ENCODE data around the gene ATF7IP2. TPM values are rescaled to one million over a fixed set of nuclear protein-coding genes. Genes with fewer than 3 reads are reported as not detected.

Gene ATF7IP2
- total RNA-seq, 2 experiments from 2014 or later = 28.4 to 34.5 TPM

- no peak for DNase-seq (ENCODE audit: low spot score)
- no peak for TF ChIP-seq CTCF (conservative IDR thresholded peaks at IDR 0.05; ENCODE audit: low read length)
- no peak for TF ChIP-seq EZH2phosphoT487 (IDR thresholded peaks at IDR 0.05; ENCODE audit: borderline replicate concordance, low read depth, low read length)
- peaks cover 36% of the 10 kb centered on the region for H3K36me3 ChIP-seq (ENCODE audit: insufficient read depth, low read length)
- intact Hi-C loops (cut with micrococcal nuclease; ENCODE audit: unreplicated experiment) = loop anchor here (5.0 to 10.0 kb wide), 4 partner anchors 60 to 558 kb away; partner anchors contain the start of genes CLEC16A and DEXI
- ChIA-PET POLR2A (interaction anchor here (0.5 to 1.7 kb wide), 3 partner anchors 18 to 205 kb away, joined by 3 to 4 read pairs (median 4); no protein-coding TSS in a partner anchor), CTCF (ENCODE audit: unreplicated experiment) (no interaction called here)
- peaks cover 24% of the 10 kb centered on the region for H3K4me1 ChIP-seq (ENCODE audit: insufficient read depth, low read length, poor library complexity, severe bottlenecking)
- H3K4me3 ChIP-seq (ENCODE audit: low read depth, low read length, poor library complexity, severe bottlenecking) = peak overlapping the region; percentile 88
- H3K9me2 ChIP-seq (ENCODE audit: insufficient read depth, low read length) = no peaks in the 10 kb centered on the region
- H3K9me3 ChIP-seq (ENCODE audit: low read length) = peaks cover 6% of the 10 kb centered on the region; the same call in 1 of the 2 replicates
- H4K20me1 ChIP-seq (ENCODE audit: insufficient read depth, low read length) = no peaks in the 10 kb centered on the region
- peak overlapping the region; percentile 81 for H3K4me2 ChIP-seq (ENCODE audit: low read length)
- no TSS peak for BruUV-seq (replicated peaks)
- no peak overlapping the region for H3K27ac ChIP-seq (ENCODE audit: low read depth, low read length, poor library complexity, severe bottlenecking)
- peaks cover 24% of the 10 kb centered on the region; the same call in 1 of the 2 replicates for H3K79me2 ChIP-seq (ENCODE audit: insufficient read depth, low read depth, low read length)
- H2AFZ ChIP-seq (ENCODE audit: low read length) = peak overlapping the region; percentile 80; the same call in 1 of the 2 replicates
Observed at GRCh38 chr16:10387188-10387617, 1.3 kb downstream of the ATF7IP2 start.

- no peaks in the 10 kb centered on the region for H3K9me2 ChIP-seq (ENCODE audit: insufficient read depth, low read length)
- intact Hi-C loops (cut with micrococcal nuclease; ENCODE audit: unreplicated experiment) = loop anchor here (5.0 to 10.0 kb wide), 4 partner anchors 62 to 556 kb away; partner anchors contain the start of genes CLEC16A and DEXI
- ChIA-PET CTCF (ENCODE audit: unreplicated experiment) (no interaction called here), POLR2A (interaction anchor here (0.6 to 0.7 kb wide), 2 partner anchors 64 to 353 kb away, joined by 3 to 5 read pairs; no protein-coding TSS in a partner anchor)
- DNase-seq (ENCODE audit: low spot score) = no peak
- H4K20me1 ChIP-seq (ENCODE audit: insufficient read depth, low read length) = no peaks in the 10 kb centered on the region
- peaks cover 24% of the 10 kb centered on the region; the same call in 1 of the 2 replicates for H3K79me2 ChIP-seq (ENCODE audit: insufficient read depth, low read depth, low read length)
- TF ChIP-seq CTCF (conservative IDR thresholded peaks at IDR 0.05; ENCODE audit: low read length) = no peak
- no peak for TF ChIP-seq EZH2phosphoT487 (IDR thresholded peaks at IDR 0.05; ENCODE audit: borderline replicate concordance, low read depth, low read length)
- peaks cover 6% of the 10 kb centered on the region; the same call in 1 of the 2 replicates for H3K9me3 ChIP-seq (ENCODE audit: low read length)
- peaks cover 19% of the 10 kb centered on the region for H3K4me1 ChIP-seq (ENCODE audit: insufficient read depth, low read length, poor library complexity, severe bottlenecking)
- no peak overlapping the region for H2AFZ ChIP-seq (ENCODE audit: low read length)
- H3K4me2 ChIP-seq (ENCODE audit: low read length) = no peak overlapping the region
- peaks cover 36% of the 10 kb centered on the region for H3K36me3 ChIP-seq (ENCODE audit: insufficient read depth, low read length)
- no peak overlapping the region for H3K4me3 ChIP-seq (ENCODE audit: low read depth, low read length, poor library complexity, severe bottlenecking)
- H3K27ac ChIP-seq (ENCODE audit: low read depth, low read length, poor library complexity, severe bottlenecking) = no peak overlapping the region
- no TSS peak for BruUV-seq (replicated peaks)
Observed at GRCh38 chr16:10388988-10389387, 3.1 kb downstream of the ATF7IP2 start.

GRCh38 chr16:10390330-10390729 is 4.5 kb downstream of the ATF7IP2 start:
- Histone ChIP-seq H3K4me1 (ENCODE audit: insufficient read depth, low read length, poor library complexity, severe bottlenecking) (peaks cover 19% of the 10 kb centered on the region), H3K9me2 (ENCODE audit: insufficient read depth, low read length) (no peaks in the 10 kb centered on the region), H4K20me1 (ENCODE audit: insufficient read depth, low read length) (no peaks in the 10 kb centered on the region), H2AFZ (ENCODE audit: low read length) (no peak overlapping the region), H3K4me2 (ENCODE audit: low read length) (no peak overlapping the region), H3K9me3 (ENCODE audit: low read length) (no peaks in the 10 kb centered on the region), H3K79me2 (ENCODE audit: insufficient read depth, low read depth, low read length) (peaks cover 24% of the 10 kb centered on the region; the same call in 1 of the 2 replicates), H3K27ac (ENCODE audit: low read depth, low read length, poor library complexity, severe bottlenecking) (no peak overlapping the region), H3K4me3 (ENCODE audit: low read depth, low read length, poor library complexity, severe bottlenecking) (no peak overlapping the region), H3K36me3 (ENCODE audit: insufficient read depth, low read length) (peaks cover 36% of the 10 kb centered on the region)
- CTCF ChIA-PET (ENCODE audit: unreplicated experiment) = no interaction called here
- no TSS peak for BruUV-seq (replicated peaks)
- no peak for DNase-seq (ENCODE audit: low spot score)
- intact Hi-C loops (cut with micrococcal nuclease; ENCODE audit: unreplicated experiment) = no loop called here
- TF ChIP-seq CTCF (conservative IDR thresholded peaks at IDR 0.05; ENCODE audit: low read length) (no peak), EZH2phosphoT487 (IDR thresholded peaks at IDR 0.05; ENCODE audit: borderline replicate concordance, low read depth, low read length) (no peak)
- POLR2A ChIA-PET = interaction anchor here (0.6 to 1.3 kb wide), 3 partner anchors 15 to 33 kb away, joined by 3 to 4 read pairs (median 3); no protein-coding TSS in a partner anchor
